ENCODE results near the gene PANX2. TPM values are rescaled to one million over a fixed set of nuclear protein-coding genes. Genes with fewer than 3 reads are reported as not detected.

The PANX2 gene
- total and polyA plus RNA-seq, 2 donors (not counting 1 experiment from before 2014, with no cell fraction given), result 0.04 to 0.59 TPM

DNA sequence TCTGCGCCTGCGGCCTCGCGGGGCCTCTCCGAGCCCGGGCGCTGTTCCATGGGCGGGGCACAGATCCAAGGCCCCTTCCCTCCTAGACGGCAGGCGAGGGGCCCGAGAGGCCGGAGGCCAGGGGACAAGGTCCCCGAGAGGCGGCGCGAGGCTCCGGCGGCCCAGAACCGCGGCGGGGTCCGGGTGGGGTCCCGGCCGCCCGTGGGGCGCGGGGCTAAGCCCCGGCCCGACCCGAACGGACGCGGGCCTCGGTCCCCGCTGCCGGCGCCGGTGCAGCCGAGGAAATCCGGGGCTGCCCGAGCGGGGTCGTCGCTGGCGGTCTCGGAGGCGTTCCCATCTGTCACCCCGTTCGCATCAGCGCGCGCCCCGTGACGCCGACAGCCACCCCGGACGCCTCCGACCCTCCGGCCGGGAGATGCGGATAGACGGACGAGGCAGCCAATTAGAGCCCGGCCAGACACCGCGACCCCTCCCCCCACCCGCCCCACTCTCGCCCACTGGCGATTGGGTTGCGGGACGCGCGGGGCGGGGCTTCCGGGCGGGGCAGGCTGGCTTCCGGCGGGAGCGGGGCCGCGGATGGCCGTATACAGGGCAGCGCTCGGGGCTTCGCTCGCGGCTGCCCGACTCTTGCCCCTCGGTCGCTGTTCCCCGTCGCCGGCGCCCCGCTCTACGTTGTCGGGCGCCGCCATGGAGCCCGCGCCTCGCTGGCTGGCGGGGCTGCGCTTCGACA, 30.1 kb downstream of the PANX2 start, which contains the start of gene SELENOO:
TSS of gene SELENOO (plus strand) at position 551 of the 730 bp plus-strand sequence. CDS start at position 577, 26 bp downstream.
- H3K27ac Mint-ChIP-seq, result peak within 1 kb of the TSS; percentile 86
- H3K9me3 ChIP-seq (ENCODE audit: control extremely low read depth in 1 of 3, control insufficient read depth in 2 of 3, insufficient read depth in 1 of 3, low read length in 2 of 3), result no peaks in the 10 kb centered on the region
- H3K27me3 ChIP-seq (replicated peaks in 1 of 4; ENCODE audit: control extremely low read depth in 1 of 4, control insufficient read depth in 3 of 4, insufficient read depth in 4 of 4, low read length in 3 of 4), result no peaks in the 10 kb centered on the region
- TF ChIP-seq EZH2 (IDR thresholded peaks at IDR 0.05; ENCODE audit: borderline replicate concordance, insufficient read depth, low read depth, low read length, poor library complexity, severe bottlenecking), result no peak
- TF ChIP-seq, protein P1, sequence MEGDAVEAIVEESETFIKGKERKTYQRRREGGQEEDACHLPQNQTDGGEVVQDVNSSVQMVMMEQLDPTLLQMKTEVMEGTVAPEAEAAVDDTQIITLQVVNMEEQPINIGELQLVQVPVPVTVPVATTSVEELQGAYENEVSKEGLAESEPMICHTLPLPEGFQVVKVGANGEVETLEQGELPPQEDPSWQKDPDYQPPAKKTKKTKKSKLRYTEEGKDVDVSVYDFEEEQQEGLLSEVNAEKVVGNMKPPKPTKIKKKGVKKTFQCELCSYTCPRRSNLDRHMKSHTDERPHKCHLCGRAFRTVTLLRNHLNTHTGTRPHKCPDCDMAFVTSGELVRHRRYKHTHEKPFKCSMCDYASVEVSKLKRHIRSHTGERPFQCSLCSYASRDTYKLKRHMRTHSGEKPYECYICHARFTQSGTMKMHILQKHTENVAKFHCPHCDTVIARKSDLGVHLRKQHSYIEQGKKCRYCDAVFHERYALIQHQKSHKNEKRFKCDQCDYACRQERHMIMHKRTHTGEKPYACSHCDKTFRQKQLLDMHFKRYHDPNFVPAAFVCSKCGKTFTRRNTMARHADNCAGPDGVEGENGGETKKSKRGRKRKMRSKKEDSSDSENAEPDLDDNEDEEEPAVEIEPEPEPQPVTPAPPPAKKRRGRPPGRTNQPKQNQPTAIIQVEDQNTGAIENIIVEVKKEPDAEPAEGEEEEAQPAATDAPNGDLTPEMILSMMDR (IDR thresholded peaks at IDR 0.05), result no peak
- H3K4me2 ChIP-seq (replicated peaks; ENCODE audit: low read depth, low read length, poor library complexity, severe bottlenecking), result peak within 1 kb of the TSS; percentile 98
- H3K9ac ChIP-seq (ENCODE audit: low read length), result peak within 1 kb of the TSS; percentile 81
- POLR2A ChIA-PET, result interaction anchor here (0.7 to 4.1 kb wide), 2 partner anchors 9 to 18 kb away, joined by 3 to 41 read pairs; no protein-coding TSS in a partner anchor
- H2AFZ ChIP-seq (ENCODE audit: insufficient read depth, low read depth, low read length, poor library complexity, severe bottlenecking), result peak within 1 kb of the TSS; percentile 60
- H3K79me2 ChIP-seq (ENCODE audit: control insufficient read depth, insufficient read depth, low read length), result peaks cover 44% of the 10 kb centered on the region
- peaks cover 26% of the 10 kb centered on the region for H3K4me1 Mint-ChIP-seq
- peaks cover 8 to 24% of the 10 kb centered on the region in 2 experiments for H3K36me3 ChIP-seq (replicated peaks in 1 of 2; ENCODE audit: control extremely low read depth in 1 of 2, control insufficient read depth in 1 of 2, extremely low read depth in 1 of 2, insufficient read depth in 2 of 2, low read length in 1 of 2)
- no peaks in the 10 kb centered on the region for H3K9me3 Mint-ChIP-seq (ENCODE audit: insufficient read depth)
- H4K20me1 ChIP-seq (ENCODE audit: control insufficient read depth, insufficient read depth, low read length, poor library complexity, severe bottlenecking), result peaks cover 12% of the 10 kb centered on the region
- DNase-seq (peak; percentile 96), ATAC-seq (ENCODE audit: low read depth) (peak; percentile 92)
- no peaks in the 10 kb centered on the region for H3K27me3 Mint-ChIP-seq
- H3K4me3 ChIP-seq (ENCODE audit: control extremely low read depth in 1 of 5, extremely low read depth in 1 of 5, insufficient read depth in 1 of 5, low read depth in 2 of 5, low read length in 4 of 5), result peak within 1 kb of the TSS; percentile 25 to 80 (median 70)
- H3K27ac ChIP-seq (ENCODE audit: low read length in 2 of 2), result peak within 1 kb of the TSS; percentile 23 to 81
- peaks cover 16 to 26% of the 10 kb centered on the region in 2 donors for H3K4me1 ChIP-seq (ENCODE audit: control insufficient read depth in 2 of 2, insufficient read depth in 2 of 2, low read length in 2 of 2)
- WGBS (ENCODE audit: insufficient coverage), result under 1% methylated on average over 105 of the region's 105 CpGs
- intact Hi-C loops (cut with micrococcal nuclease), result loop anchor here (1.0 to 10.0 kb wide), 4 partner anchors 10 to 436 kb away; partner anchors contain the start of gene TRABD
- CTCF ChIA-PET, result no interaction called here
- H3K4me3 Mint-ChIP-seq, result peak within 1 kb of the TSS; percentile 89
